SJCRH30 (cell line): Measurements from ENCODE around the gene P3H2. TPM values are rescaled to one million over a fixed set of nuclear protein-coding genes. Genes with fewer than 3 reads are reported as not detected.

Experiments used
- DNase-seq, 2 experiments: peaks; one replicate each; pipeline ENCODE4 v3.0.0-alpha.2; 2015 to 2020
- H3K27ac ChIP-seq: fragments of 250-450 bp; sonication (Bioruptor Pico); 2 replicates; pipeline ENCODE4 v1.5.1; 2020; ENCODE audit warnings: mild to moderate bottlenecking, moderate library complexity
- H3K27me3 ChIP-seq: fragments of 250-450 bp; sonication (Bioruptor Pico); 2 replicates; pipeline ENCODE4 v1.5.1; 2020; ENCODE audit warnings: mild to moderate bottlenecking, moderate library complexity
- H3K36me3 ChIP-seq: fragments of 250-450 bp; sonication (Bioruptor Pico); 2 replicates; pipeline ENCODE4 v1.5.1; 2020; ENCODE audit warnings: mild to moderate bottlenecking, moderate library complexity
- H3K4me1 ChIP-seq: fragments of 250-450 bp; sonication (Bioruptor Pico); 2 replicates; pipeline ENCODE4 v1.5.1; 2020; ENCODE audit warnings: mild to moderate bottlenecking, moderate library complexity
- H3K4me3 ChIP-seq: fragments of 250-450 bp; sonication (Bioruptor Pico); 2 replicates; pipeline ENCODE4 v1.5.1; 2020; ENCODE audit warnings: mild to moderate bottlenecking, moderate library complexity
- H3K9me3 ChIP-seq: fragments of 250-450 bp; sonication (Bioruptor Pico); replicated peaks from 2 replicates; pipeline ENCODE4 v1.5.1; 2020; ENCODE audit warnings: mild to moderate bottlenecking, moderate library complexity
- total RNA-seq: library from RNA; depleted of rRNA; stranded (reverse); fragments of >200 nt; shearing (Covaris generic); gene quantifications from 2 replicates; pipeline ENCODE4 v1.2.3, GENCODE V29; 2014

Gene P3H2
- total RNA-seq, 1 experiment from 2014 or later: 31.5 TPM

DNA sequence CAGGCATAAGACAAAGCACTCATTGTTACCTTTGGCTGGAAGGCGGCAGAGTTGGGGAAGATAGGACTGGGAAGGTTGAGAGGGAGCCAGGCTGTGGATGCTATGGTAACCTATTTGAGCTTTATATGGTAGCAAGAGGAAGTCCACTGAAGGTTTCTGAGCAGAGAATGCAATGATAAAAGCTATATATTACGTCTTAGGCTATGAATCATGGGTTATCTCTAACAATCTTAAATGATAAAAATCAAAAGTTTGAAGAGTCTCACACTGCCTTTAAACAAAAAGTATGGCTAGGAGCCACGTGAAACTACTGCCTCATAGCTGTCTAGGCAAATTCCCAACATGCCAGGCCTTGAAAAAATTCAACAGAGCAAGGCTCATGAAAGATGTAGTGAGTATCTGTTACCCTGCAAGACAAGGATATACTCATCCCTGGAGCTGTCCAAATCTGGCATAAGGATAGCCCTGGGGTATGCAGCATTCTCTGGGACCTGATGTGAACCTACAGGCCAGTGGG, 4.1 kb downstream of the P3H2 start:
- H3K9me3 ChIP-seq: no peaks in the 10 kb centered on the region
- peaks cover 8% of the 10 kb centered on the region; the same call in 1 of the 2 replicates for H3K4me1 ChIP-seq
- H3K27me3 ChIP-seq: no peaks in the 10 kb centered on the region
- no peaks in the 10 kb centered on the region for H3K36me3 ChIP-seq
- peak in 1 of 2 experiments; percentile 7 for DNase-seq
- H3K4me3 ChIP-seq: no peak overlapping the region
- H3K27ac ChIP-seq: no peak overlapping the region; the same call in 1 of the 2 replicates

DNA sequence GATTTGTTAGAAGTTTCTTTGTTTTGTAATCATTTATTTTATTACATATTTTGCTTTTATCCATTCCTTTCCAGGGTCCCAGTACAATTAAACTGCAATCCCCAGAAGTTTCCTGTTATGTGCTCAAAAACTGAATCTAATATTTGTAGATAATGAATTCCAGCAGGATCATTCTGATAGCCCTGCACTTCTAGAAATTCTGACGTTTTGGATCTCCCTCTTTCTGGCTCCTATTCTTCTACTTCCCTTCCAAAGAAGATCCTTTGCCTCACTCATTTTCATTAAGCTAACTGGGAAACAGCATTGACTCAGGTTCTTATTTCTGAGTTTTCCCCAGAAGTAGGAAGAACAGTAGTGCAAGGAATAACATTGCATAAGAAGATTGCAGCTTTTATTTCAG, 9.9 kb downstream of the P3H2 start:
- Histone ChIP-seq H3K27me3 (no peaks in the 10 kb centered on the region), H3K4me1 (no peaks in the 10 kb centered on the region), H3K36me3 (no peaks in the 10 kb centered on the region), H3K27ac (no peak overlapping the region), H3K4me3 (no peak overlapping the region), H3K9me3 (no peaks in the 10 kb centered on the region)
- DNase-seq: no peak

DNA sequence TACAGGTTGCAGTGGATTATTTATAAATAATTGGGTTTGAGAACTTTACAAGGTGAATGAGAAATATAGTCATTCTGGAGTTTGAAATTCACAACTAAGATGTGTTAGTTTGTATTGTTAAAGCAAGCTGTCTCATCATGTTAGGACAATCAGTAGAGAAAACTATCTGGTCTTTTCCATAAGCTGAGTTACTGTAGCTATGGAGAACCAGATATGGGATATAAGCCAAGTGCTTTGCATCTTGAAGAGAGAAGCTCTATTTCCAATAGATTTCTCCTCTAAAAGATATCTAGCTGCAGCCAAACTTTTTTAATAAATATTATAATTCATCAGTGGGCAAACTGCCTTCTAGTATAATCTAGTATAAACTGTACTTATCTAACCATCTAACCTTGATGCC, 11.3 kb downstream of the P3H2 start:
- Histone ChIP-seq H3K27ac (no peak overlapping the region), H3K9me3 (no peaks in the 10 kb centered on the region), H3K4me1 (no peaks in the 10 kb centered on the region), H3K4me3 (no peak overlapping the region), H3K27me3 (no peaks in the 10 kb centered on the region), H3K36me3 (no peaks in the 10 kb centered on the region)
- no peak for DNase-seq

DNA sequence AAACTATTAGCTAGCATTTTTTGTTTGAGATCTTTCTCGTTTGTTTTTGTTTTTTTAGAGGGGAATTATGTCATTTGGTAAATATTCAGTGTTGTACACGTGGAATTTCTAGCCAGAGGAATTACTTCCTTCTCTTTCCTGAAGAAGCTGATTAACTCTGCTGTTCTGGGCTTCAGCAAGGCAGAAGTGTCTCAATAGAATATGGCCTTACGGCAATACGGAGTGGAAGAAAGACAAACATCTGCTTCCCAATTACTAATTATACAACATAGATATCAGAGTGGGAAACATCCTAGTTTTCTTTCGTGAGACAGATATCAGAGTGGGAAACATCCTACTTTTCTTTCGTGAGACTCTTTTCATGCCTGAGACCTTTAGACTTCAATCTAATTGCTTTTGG, 11.9 kb downstream of the P3H2 start:
- no peaks in the 10 kb centered on the region for H3K27me3 ChIP-seq
- no peak overlapping the region for H3K27ac ChIP-seq
- DNase-seq: no peak
- no peak overlapping the region for H3K4me3 ChIP-seq
- H3K36me3 ChIP-seq: no peaks in the 10 kb centered on the region
- no peaks in the 10 kb centered on the region for H3K4me1 ChIP-seq
- no peaks in the 10 kb centered on the region for H3K9me3 ChIP-seq

DNA sequence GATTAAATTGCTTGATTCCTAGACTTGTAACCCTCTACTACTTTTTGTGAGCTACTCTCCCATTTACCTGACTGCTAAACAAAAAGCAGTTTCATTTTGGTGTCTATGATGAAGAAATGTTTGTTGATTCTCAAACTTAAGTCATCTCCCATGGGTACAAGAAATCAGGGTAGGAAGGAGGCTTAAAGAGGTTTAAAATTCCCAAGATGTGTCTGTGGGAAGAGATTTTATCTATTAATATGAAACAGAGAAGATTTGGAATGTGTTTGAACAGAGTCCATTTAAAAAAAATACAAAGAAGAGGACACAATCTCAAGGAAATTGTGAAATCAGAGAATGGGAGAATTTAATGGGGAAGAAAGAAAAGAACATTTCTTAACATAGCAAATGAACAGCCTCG, 14.8 kb downstream of the P3H2 start:
- Histone ChIP-seq H3K27me3 (no peaks in the 10 kb centered on the region), H3K36me3 (no peaks in the 10 kb centered on the region), H3K4me3 (no peak overlapping the region), H3K27ac (no peak overlapping the region), H3K9me3 (no peaks in the 10 kb centered on the region), H3K4me1 (no peaks in the 10 kb centered on the region)
- DNase-seq: no peak

DNA sequence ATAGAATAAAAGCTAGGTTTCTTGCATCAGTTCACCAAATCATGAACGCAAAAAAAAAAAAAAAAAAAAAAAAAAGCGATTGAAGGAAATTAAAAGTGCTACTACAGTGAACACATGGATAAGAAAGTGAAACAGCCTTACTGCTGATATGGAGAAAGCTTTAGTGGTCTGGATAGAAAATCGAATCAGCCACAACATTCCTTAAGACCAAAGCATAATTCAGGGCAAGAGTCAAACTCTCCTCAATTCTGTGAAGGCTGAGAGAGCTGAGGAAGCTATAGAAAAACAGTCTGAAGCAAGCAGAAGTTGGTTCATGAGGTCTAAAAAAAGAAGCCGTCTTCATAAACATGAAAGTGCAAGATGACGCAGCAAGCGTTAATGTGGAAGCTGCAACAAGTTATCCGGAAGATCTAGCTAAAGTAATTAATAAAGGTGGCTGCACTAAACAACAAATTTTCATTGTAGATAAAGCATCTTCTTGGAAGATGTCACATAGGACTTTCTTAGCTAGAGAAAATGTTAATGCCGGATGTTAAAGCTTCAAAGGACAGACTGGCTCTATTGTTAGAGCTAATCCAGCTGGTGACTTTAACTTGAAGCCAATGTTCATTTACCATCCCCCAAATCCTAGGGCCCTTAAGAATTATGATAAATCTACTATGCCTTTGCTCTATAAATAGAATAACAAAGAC, 19.2 kb downstream of the P3H2 start:
- no peaks in the 10 kb centered on the region for H3K36me3 ChIP-seq
- no peaks in the 10 kb centered on the region for H3K4me1 ChIP-seq
- no peak overlapping the region for H3K4me3 ChIP-seq
- no peaks in the 10 kb centered on the region for H3K9me3 ChIP-seq
- DNase-seq: no peak
- no peaks in the 10 kb centered on the region for H3K27me3 ChIP-seq
- H3K27ac ChIP-seq: no peak overlapping the region

DNA sequence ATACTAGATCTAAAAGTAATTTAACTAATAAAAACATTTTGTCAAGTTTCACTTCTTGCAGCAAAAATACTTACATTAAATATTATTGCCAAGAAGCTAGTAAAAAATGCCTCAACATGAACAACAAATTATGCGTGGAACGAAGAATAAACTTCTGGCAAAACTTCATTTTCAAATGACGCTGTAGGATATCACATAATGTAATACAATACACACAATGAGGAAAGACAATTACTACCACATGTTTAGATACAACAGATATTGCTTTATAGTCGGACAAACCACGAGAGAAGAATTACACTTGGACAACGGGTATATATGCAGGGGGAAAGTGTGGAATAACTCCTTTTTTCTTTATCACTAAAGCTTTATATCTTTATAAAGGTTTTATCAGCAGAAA, 21.6 kb downstream of the P3H2 start:
- Histone ChIP-seq H3K27ac (no peak overlapping the region), H3K36me3 (no peaks in the 10 kb centered on the region), H3K9me3 (no peaks in the 10 kb centered on the region), H3K4me1 (no peaks in the 10 kb centered on the region), H3K27me3 (no peaks in the 10 kb centered on the region), H3K4me3 (no peak overlapping the region)
- DNase-seq: no peak

DNA sequence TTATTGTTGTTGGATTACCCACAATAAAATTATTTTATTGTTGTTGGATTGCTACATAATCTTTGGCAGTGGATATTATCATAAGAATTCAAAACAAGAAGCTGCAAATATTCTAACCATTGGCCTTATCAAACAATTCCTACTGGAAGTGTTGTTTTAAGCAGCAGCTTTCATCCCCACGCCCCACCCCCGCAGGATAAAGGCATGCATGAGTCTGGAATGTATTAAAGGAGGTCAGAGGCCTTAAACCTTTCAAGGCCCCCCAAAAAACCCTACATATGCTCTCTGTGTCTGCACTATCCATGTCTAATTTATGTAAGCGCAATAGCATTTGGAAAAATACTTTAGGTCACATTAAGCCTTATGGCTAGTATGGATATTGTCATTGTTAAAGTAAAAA, 23.1 kb downstream of the P3H2 start:
- Histone ChIP-seq H3K9me3 (no peaks in the 10 kb centered on the region), H3K27me3 (no peaks in the 10 kb centered on the region), H3K27ac (no peak overlapping the region), H3K4me1 (no peaks in the 10 kb centered on the region; the same call in 1 of the 2 replicates), H3K36me3 (no peaks in the 10 kb centered on the region), H3K4me3 (no peak overlapping the region)
- no peak for DNase-seq

DNA sequence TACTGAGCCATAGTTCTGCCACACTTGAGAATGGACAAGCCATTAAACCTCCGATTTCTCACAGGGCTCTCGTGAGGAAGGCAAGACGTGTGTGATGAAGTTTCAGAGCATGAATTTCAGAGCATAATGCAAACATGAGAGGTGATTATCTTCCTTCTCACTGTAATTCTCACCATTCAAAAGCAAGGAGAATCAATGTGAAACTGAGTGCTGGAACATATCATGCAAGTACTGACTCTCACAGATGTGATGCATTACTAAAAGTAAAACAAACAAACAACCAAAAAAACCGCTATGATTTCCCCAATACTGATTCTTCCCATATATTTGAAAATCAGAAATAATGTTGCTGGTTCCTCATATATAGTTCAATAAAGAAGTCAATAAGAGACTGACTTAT, 23.7 kb downstream of the P3H2 start:
- Histone ChIP-seq H3K27me3 (no peaks in the 10 kb centered on the region), H3K4me3 (no peak overlapping the region), H3K27ac (no peak overlapping the region), H3K9me3 (no peaks in the 10 kb centered on the region), H3K36me3 (no peaks in the 10 kb centered on the region), H3K4me1 (peaks cover 4% of the 10 kb centered on the region; the same call in 1 of the 2 replicates)
- no peak for DNase-seq

DNA sequence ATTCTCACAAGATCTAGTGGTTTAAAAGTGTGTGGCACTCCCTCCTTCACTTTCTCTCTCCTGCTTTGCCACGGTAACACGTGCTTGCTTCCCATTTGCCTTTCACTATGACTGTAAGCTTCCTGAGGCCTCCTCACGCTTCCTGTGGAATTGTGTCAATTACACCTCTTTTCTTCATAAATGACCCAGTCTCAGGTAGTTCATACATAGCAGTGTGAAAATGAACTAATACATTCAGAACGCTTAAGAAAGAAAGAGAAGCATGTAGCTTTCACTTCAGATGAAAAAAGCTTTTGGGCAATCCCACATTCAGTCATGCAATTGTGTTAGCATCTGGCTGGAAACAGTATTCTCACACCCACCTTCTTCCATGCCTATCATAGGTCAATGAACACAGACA, 24.4 kb downstream of the P3H2 start:
- peaks cover 4% of the 10 kb centered on the region; the same call in 1 of the 2 replicates for H3K4me1 ChIP-seq
- no peak overlapping the region for H3K27ac ChIP-seq
- H3K4me3 ChIP-seq: no peak overlapping the region

DNA sequence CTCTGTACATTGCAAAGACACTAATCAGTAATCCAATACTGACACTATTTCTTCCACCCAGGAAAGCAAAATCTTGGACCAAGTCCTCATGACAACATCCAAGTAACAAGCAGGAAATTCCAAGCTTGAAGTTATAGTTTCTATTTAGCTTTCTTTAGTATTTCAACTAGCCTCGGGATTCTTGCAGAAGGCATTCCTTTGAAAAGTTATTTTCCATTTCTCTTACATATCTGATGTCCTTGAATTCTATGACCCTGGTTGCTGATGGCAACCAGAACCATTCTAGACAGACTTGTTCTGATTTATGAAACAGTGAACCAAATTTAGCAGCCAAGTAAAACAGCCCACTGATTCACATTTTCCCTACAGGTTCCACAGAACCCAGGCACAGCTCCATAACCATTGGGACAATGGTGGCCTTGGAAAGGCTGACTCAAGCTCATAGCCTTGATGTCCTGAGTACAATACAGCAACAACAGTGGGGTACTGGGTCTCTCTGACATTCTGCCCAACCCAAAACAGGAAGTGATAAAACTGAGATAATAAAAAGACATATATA, 26.5 kb downstream of the P3H2 start:
- Histone ChIP-seq H3K27ac (no peak overlapping the region), H3K27me3 (no peaks in the 10 kb centered on the region), H3K36me3 (no peaks in the 10 kb centered on the region), H3K4me1 (peaks cover 4% of the 10 kb centered on the region; the same call in 1 of the 2 replicates), H3K9me3 (no peaks in the 10 kb centered on the region), H3K4me3 (no peak overlapping the region)
- DNase-seq: no peak

More for the DNA sequence above, 24.4 kb downstream of the P3H2 start:
- DNase-seq: no peak
- H3K36me3 ChIP-seq: no peaks in the 10 kb centered on the region
- H3K9me3 ChIP-seq: no peaks in the 10 kb centered on the region
- H3K27me3 ChIP-seq: no peaks in the 10 kb centered on the region

DNA sequence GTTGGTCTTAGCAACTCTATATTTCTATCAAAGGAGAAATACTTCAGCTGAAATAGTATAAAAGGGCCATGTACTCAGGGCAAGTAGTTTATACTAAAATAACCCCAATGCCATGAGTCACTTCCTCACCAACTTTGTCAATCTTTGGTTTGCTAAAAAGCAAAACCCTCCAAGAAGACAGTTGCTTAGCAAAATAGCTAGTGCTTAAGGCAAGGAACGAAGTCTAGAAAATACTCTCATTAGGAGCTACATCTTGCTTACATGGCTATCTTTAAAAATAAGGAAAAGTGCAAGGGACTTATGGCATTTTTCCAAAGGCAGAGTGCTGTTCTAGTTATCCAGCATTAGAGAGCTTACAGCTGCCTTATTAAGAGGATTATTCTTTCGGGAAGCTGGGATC, 28.4 kb downstream of the P3H2 start:
- Histone ChIP-seq H3K36me3 (no peaks in the 10 kb centered on the region), H3K27ac (no peak overlapping the region), H3K9me3 (no peaks in the 10 kb centered on the region), H3K27me3 (no peaks in the 10 kb centered on the region), H3K4me1 (peaks cover 4% of the 10 kb centered on the region; the same call in 1 of the 2 replicates), H3K4me3 (no peak overlapping the region)
- DNase-seq: no peak

DNA sequence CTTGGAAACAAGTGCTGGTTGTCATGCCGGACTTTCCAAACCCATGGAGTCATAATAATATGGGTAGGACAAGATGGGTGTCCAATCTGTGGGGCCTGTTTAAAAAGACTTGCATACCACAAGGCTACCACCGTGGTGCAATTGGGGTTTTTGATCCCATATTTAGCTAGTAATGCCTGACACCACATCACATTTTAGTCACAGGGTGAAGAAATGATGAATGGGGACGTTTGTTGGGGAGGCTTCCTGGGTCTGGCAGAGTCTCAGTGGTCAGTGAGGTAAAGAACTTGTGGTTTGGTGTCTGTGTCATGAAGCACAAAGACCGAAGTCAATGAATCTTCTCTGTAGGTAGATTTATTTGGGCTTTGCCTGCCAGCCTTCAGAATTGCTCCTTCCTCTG, 31.0 kb downstream of the P3H2 start:
- peak; percentile 3 to 14 for DNase-seq
- no peaks in the 10 kb centered on the region for H3K27me3 ChIP-seq
- H3K4me3 ChIP-seq: no peak overlapping the region
- peaks cover 4% of the 10 kb centered on the region; the same call in 1 of the 2 replicates for H3K4me1 ChIP-seq
- no peaks in the 10 kb centered on the region for H3K9me3 ChIP-seq
- no peak overlapping the region for H3K27ac ChIP-seq
- H3K36me3 ChIP-seq: no peaks in the 10 kb centered on the region

DNA sequence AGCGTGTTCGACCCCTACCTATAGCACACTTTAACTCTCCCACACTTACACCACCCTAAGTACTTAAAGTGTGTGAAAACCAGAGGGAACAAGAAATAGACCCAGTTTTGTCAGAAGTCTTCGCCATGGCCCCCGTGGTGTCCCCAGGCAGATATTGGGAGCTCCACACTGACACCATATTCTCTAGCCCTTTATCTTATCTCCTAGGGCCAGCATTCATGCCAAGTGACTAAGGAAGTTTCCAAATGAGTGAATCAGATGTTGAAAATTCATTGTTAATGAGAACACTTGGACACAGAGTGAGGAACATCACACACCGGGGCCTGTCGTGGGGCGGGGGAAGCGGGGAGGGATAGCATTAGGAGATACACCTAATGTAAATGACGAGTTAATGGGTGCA, 31.8 kb downstream of the P3H2 start:
- H3K4me1 ChIP-seq: peaks cover 4% of the 10 kb centered on the region; the same call in 1 of the 2 replicates
- H3K9me3 ChIP-seq: no peaks in the 10 kb centered on the region
- H3K27me3 ChIP-seq: no peaks in the 10 kb centered on the region
- H3K4me3 ChIP-seq: no peak overlapping the region
- DNase-seq: no peak
- H3K36me3 ChIP-seq: no peaks in the 10 kb centered on the region
- no peak overlapping the region for H3K27ac ChIP-seq

DNA sequence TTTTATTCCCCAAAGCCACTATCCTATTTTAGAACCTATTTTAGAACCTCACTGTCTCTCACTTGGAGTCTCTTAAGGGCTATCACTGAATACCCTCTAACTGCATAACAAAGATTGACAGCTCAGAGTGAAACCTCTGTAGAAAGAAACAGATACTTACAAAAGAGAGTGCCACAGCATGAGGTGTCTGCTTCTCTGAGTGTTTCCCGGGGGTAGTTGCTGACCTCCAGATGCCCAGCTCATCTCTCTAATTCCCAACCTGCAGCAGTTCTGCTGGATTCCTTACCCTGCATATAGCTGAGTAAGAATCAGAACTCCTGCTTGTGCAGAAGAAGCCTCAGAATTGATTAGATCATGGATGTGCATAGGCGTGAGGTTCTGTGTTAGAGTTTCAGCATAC, 34.5 kb downstream of the P3H2 start:
- Histone ChIP-seq H3K27me3 (no peaks in the 10 kb centered on the region), H3K36me3 (no peaks in the 10 kb centered on the region)

DNA sequence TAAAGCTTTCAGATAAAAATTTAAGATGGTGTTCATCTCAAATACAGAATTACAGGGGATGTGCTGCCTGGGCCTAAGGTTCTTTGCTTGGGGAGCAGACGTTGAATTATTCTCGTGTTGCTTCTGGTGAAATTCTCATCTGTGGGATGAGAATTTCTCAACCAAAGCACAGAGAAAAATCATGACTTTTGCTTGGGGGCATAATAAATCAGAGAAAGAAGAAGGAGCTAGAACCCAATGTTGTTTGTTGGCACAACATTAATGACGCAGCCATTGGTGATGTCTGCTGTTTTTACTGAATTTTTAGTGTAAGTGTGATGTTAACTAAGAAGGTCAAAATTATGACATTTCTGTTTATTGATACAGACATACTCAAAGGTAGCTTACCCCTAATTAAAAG, 35.7 kb downstream of the P3H2 start:
- no peak overlapping the region for H3K4me3 ChIP-seq
- no peaks in the 10 kb centered on the region for H3K36me3 ChIP-seq
- H3K27ac ChIP-seq: no peak overlapping the region
- no peaks in the 10 kb centered on the region for H3K4me1 ChIP-seq
- DNase-seq: no peak
- H3K9me3 ChIP-seq: no peaks in the 10 kb centered on the region
- H3K27me3 ChIP-seq: no peaks in the 10 kb centered on the region

More for the DNA sequence above, 34.5 kb downstream of the P3H2 start:
- H3K4me3 ChIP-seq: no peak overlapping the region
- H3K27ac ChIP-seq: no peak overlapping the region
- H3K9me3 ChIP-seq: no peaks in the 10 kb centered on the region
- H3K4me1 ChIP-seq: no peaks in the 10 kb centered on the region
- no peak for DNase-seq
